GM12878 (cell line): ENCODE data around the gene RSPO3. TPM values are rescaled to one million over a fixed set of nuclear protein-coding genes. Genes with fewer than 3 reads are reported as not detected.

Source experiments
- ATAC-seq: fragments of 200-7000 bp; cut with Tn5 transposase; 3 replicates; pipeline ENCODE4 v1.9.1; 2020; ENCODE audit warnings: mild to moderate bottlenecking, moderate library complexity
- BruUV-seq: library from RNA; stranded (reverse); fragments of 400-500 nt; replicated peaks from 2 replicates; lab custom pipeline; 2021; lab: Mats Ljungman, UMichigan
- CTCF ChIA-PET: fragments of 300-600 bp; sonication (Branson Sonifier 250); formaldehyde crosslinking; extraction: SDS; loops from one replicate; lab custom pipeline; 2021; ENCODE audit warnings: inconsistent platforms; lab: Yijun Ruan, JAX
- POLR2A ChIA-PET: fragments of 350-600 bp; formaldehyde crosslinking; extraction: SDS; loops from one replicate; lab custom pipeline; 2021; ENCODE audit warnings: inconsistent platforms; lab: Charles Lee
- RAD21 ChIA-PET: fragments of 300-600 bp; sonication (Branson Sonifier 250); formaldehyde crosslinking; loops from one replicate; lab custom pipeline; 2023; ENCODE audit warnings: antibody characterized with exemption; ENCODE audit not compliant: unreplicated experiment; lab: Charles Lee
- SMC1A ChIA-PET: fragments of 300-600 bp; sonication (Branson Sonifier 250); formaldehyde crosslinking; loops from one replicate; lab custom pipeline; 2023; ENCODE audit not compliant: unreplicated experiment, uncharacterized antibody; lab: Charles Lee
- DNase-seq: peaks from one replicate; pipeline ENCODE4 v3.0.0-alpha.2; 2011; ENCODE audit warnings: low read depth, low spot score
- FAIRE-seq: peaks from 3 replicates; lab custom pipeline; 2011; peaks lifted over from hg19 to GRCh38; lab: Jason Lieb, UNC
- H2AFZ ChIP-seq: 2 replicates; pipeline ENCODE4 v1.6.0; 2011; ENCODE audit warnings: low read depth, low read length, control low read depth; ENCODE audit not compliant: control insufficient read depth
- H3K27ac ChIP-seq: 2 replicates; pipeline ENCODE4 v1.5.1; 2011; ENCODE audit warnings: control low read depth; ENCODE audit not compliant: control insufficient read depth, insufficient read depth
- H3K27me3 ChIP-seq, 2 experiments: replicated peaks in 1 of 2; 2 replicates each; pipeline versions ENCODE4 v1.6.0 to v1.6.1; 2011; ENCODE audit warnings: low read length in 1 of 2; ENCODE audit not compliant: control insufficient read depth in 2 of 2, insufficient read depth in 2 of 2
- H3K36me3 ChIP-seq, 2 experiments: 2 replicates each; pipeline ENCODE4 v1.5.1; 2011; ENCODE audit warnings: low read length in 1 of 2; ENCODE audit not compliant: control insufficient read depth in 2 of 2, insufficient read depth in 2 of 2
- H3K4me1 ChIP-seq: 2 replicates; pipeline ENCODE4 v1.6.1; 2011; ENCODE audit warnings: mild to moderate bottlenecking, low read length, moderate library complexity, mixed read lengths; ENCODE audit not compliant: control insufficient read depth, insufficient read depth
- H3K4me2 ChIP-seq: 2 replicates; pipeline ENCODE4 v1.6.0; 2011; ENCODE audit warnings: control low read depth; ENCODE audit not compliant: control insufficient read depth, insufficient read depth
- H3K4me3 ChIP-seq: fragments of 200-600 bp; sonication (generic); 2 replicates; pipeline ENCODE4 v1.5.1; 2016
- H3K79me2 ChIP-seq: 2 replicates; pipeline ENCODE4 v1.6.0; 2011; ENCODE audit warnings: low read length; ENCODE audit not compliant: control insufficient read depth, insufficient read depth
- H3K9ac ChIP-seq: 2 replicates; pipeline ENCODE4 v1.8.0; 2011; ENCODE audit warnings: low read length, control low read depth, mixed read lengths; ENCODE audit not compliant: control insufficient read depth, insufficient read depth
- H3K9me3 ChIP-seq: replicated peaks from 3 replicates; pipeline ENCODE4 v1.5.1; 2011; ENCODE audit warnings: mild to moderate bottlenecking, low read length; ENCODE audit not compliant: control insufficient read depth, insufficient read depth
- H4K20me1 ChIP-seq: 2 replicates; pipeline ENCODE4 v1.6.0; 2011; ENCODE audit not compliant: control insufficient read depth, insufficient read depth
- CTCF ChIP-seq, 3 experiments: IDR thresholded peaks in 2 of 3; conservative IDR thresholded peaks in 1 of 3; 2 replicates each; pipeline ENCODE4 v1.5.1; 2011; ENCODE audit warnings: low read depth in 3 of 3, low read length in 3 of 3, mild to moderate bottlenecking in 3 of 3, control low read depth in 2 of 3, moderate library complexity in 2 of 3, inconsistent platforms in 1 of 3, mixed read lengths in 1 of 3; ENCODE audit not compliant: control insufficient read depth in 2 of 3, insufficient read depth in 1 of 3; ENCODE audit errors: extremely low read depth in 1 of 3
- E2F8 ChIP-seq: fragments of 450-650 bp; IDR thresholded peaks from 2 replicates; pipeline ENCODE4 v1.6.1; 2018; ENCODE audit warnings: mild to moderate bottlenecking, low read depth, moderate library complexity; ENCODE audit not compliant: partially characterized antibody
- EED ChIP-seq: sonication (generic); IDR thresholded peaks from 2 replicates; pipeline ENCODE4 v1.6.1; 2016; ENCODE audit warnings: antibody characterized with exemption, low read depth
- EZH2 ChIP-seq: IDR thresholded peaks from 2 replicates; pipeline ENCODE4 v1.6.1; 2012; ENCODE audit warnings: low read depth, mild to moderate bottlenecking, control low read depth, inconsistent platforms, low read length, borderline replicate concordance; ENCODE audit not compliant: control insufficient read depth
- IKZF1 ChIP-seq: fragments of 450-650 bp; conservative IDR thresholded peaks from 2 replicates; pipeline ENCODE4 v1.6.1; 2017; ENCODE audit warnings: antibody characterized with exemption, mild to moderate bottlenecking
- IKZF2 ChIP-seq, 2 experiments: fragments of 450-650 bp; IDR thresholded peaks; 2 replicates each; pipeline ENCODE4 v1.6.1; 2017; ENCODE audit warnings: mild to moderate bottlenecking in 2 of 2, moderate library complexity in 2 of 2
- NFIC ChIP-seq: IDR thresholded peaks from 2 replicates; pipeline ENCODE4 v1.6.1; 2012; ENCODE audit warnings: low read depth, mild to moderate bottlenecking, inconsistent platforms, low read length, moderate library complexity
- USF2 ChIP-seq: IDR thresholded peaks from 2 replicates; pipeline ENCODE4 v1.6.1; 2011; ENCODE audit warnings: low read depth, low read length, improper control_type of control experiment, borderline replicate concordance
- ZBED1 ChIP-seq: IDR thresholded peaks from 2 replicates; pipeline ENCODE4 v1.6.1; 2016; ENCODE audit warnings: borderline replicate concordance
- ZNF622 ChIP-seq: fragments of 450-650 bp; IDR thresholded peaks from 2 replicates; pipeline ENCODE4 v1.6.1; 2017; ENCODE audit warnings: mild to moderate bottlenecking, inconsistent platforms
- WGBS: methylation state at CpG from one replicate; pipeline ENCODE4 v1.1.6; 2016; ENCODE audit warnings: low lambda C conversion rate; ENCODE audit not compliant: insufficient replicate concordance, insufficient coverage; ENCODE audit errors: missing lambda C conversion rate; 5-methylcytosine and 5-hydroxymethylcytosine counted together
- in situ Hi-C: fragments of 300-500 bp; cut with MboI; formaldehyde crosslinking; loops from 9 replicates; pipeline ENCODE4 v1.14.3; 2018; ENCODE audit warnings: mixed read lengths
- intact Hi-C: fragments of 100-400 bp; cut with micrococcal nuclease; formaldehyde crosslinking; loops from one replicate; pipeline ENCODE4 v1.14.2; 2022; ENCODE audit not compliant: unreplicated experiment
- polyA plus RNA-seq, 11 experiments: library from polyadenylated mRNA; depleted of rRNA in 4 of 11; unstranded in 6 of 11; stranded (reverse) in 5 of 11; fragments of >200 nt; fragmentation: Nextera tagmentation in 4 of 11; fragmentation: Illumina TruSeq in 1 of 11; extraction: Ambion mirVana in 4 of 11; extraction: Trizol in 1 of 11; gene quantifications; 1 replicate in 1 of 11; 2 replicates in 10 of 11; pipeline versions ENCODE4 v1.2.1 to v1.2.3, GENCODE V29; 2011 to 2016; ENCODE audit warnings: inconsistent platforms in 2 of 11, missing spikeins in 2 of 11, low read depth in 1 of 11
- total RNA-seq, 4 experiments: library from RNA; depleted of rRNA in 3 of 4; stranded (reverse); fragments of >200 nt in 3 of 4; fragmentation: Illumina TruSeq in 1 of 4; extraction: Trizol in 1 of 4; gene quantifications; 2 replicates each; pipeline versions ENCODE4 v1.2.1 to v1.2.3, GENCODE V29; 2013 to 2021
- TF ChIP-seq, protein P1 (sequence below): IDR thresholded peaks from 2 replicates; pipeline ENCODE4 v1.6.1; 2011; ENCODE audit warnings: low read depth, mild to moderate bottlenecking, low read length, moderate library complexity, borderline replicate concordance; ENCODE audit errors: extremely low read depth
- TF ChIP-seq, protein P2 (sequence below): fragments of 450-650 bp; IDR thresholded peaks from 2 replicates; pipeline ENCODE4 v1.6.1; 2014; ENCODE audit warnings: mild to moderate bottlenecking

Gene RSPO3
- total and polyA plus RNA-seq, 10 of the 15 experiments (the other 5 are each of a cell fraction or from before 2014, with no cell fraction given) = 0.16 TPM; not detected in 9

DNA sequence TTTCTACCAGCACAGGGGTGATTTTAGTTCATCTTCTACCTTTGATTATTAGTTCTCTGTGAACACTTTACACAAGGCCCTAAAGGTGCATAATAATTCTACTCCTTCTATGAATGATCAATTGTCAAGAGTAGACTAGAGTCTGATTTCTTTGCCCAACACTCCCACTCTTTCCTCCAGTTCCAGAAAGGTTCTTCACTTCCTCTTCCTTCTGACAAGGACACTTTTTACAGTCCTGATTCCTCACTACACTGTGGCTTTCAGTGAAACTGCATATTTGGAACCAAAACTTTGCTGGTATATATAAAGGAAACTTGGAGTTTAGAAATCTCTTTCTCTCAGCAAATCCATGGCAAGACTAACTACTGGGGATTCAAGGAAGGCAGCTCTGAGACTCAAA lies 10.6 kb upstream of the RSPO3 start (continued):
- no peak for TF ChIP-seq CTCF (IDR thresholded peaks at IDR 0.05 in 2 of 3, conservative IDR thresholded peaks at IDR 0.05 in 1 of 3; ENCODE audit: control insufficient read depth in 2 of 3, extremely low read depth in 1 of 3, insufficient read depth in 1 of 3, low read depth in 3 of 3, low read length in 3 of 3)
- no peak for TF ChIP-seq ZBED1
- TF ChIP-seq, protein P1, sequence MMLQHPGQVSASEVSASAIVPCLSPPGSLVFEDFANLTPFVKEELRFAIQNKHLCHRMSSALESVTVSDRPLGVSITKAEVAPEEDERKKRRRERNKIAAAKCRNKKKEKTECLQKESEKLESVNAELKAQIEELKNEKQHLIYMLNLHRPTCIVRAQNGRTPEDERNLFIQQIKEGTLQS = no peak
- TF ChIP-seq IKZF1 = no peak
- TF ChIP-seq, all 136 proteins: peak for 0

DNA sequence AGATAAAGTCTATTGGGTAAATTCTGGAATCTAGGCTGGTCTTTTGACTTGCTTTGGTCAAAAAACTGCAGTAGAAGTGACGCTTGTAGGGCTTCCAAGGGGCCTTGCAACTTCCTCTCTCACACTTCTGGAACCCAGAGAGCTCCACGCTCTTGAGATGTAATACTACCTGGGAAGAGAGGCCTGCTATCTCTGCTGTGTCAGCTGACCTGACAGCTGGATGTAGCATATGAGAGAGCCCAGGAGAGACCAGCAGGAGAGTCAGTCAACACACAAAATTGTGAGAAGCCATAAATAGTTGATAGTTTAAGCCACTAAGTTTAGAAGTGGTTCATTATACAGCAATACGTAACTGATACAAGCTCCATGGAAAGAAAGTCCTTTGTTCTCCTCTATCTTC lies 7.8 kb upstream of the RSPO3 start:
- Histone ChIP-seq H3K4me2 (no peak overlapping the region), H3K4me1 (no peaks in the 10 kb centered on the region), H3K9me3 (no peaks in the 10 kb centered on the region), H3K4me3 (no peak overlapping the region), H2AFZ (no peak overlapping the region), H3K9ac (no peak overlapping the region), H3K27me3 (peaks cover 0 to 3% of the 10 kb centered on the region in 2 experiments; a peak in 1 of 4 replicates), H3K27ac (no peak overlapping the region), H4K20me1 (no peaks in the 10 kb centered on the region; the same call in 1 of the 2 replicates), H3K36me3 (no peaks in the 10 kb centered on the region), H3K79me2 (no peaks in the 10 kb centered on the region)
- 41% methylated on average over 3 of the region's 3 CpGs for WGBS
- intact Hi-C loops = no loop called here
- ChIA-PET CTCF (interaction anchor here (1.0 to 1.4 kb wide), 2 partner anchors 12 to 14 kb away, joined by 3 read pairs; no protein-coding TSS in a partner anchor), POLR2A (no interaction called here), SMC1A (interaction anchor here (0.9 to 1.5 kb wide), 2 partner anchors 10 to 306 kb away, joined by 3 to 5 read pairs; no protein-coding TSS in a partner anchor), RAD21 (interaction anchor here (0.6 kb wide), 1 partner anchor 1039 kb away, joined by 3 read pairs; no protein-coding TSS in a partner anchor)
- ATAC-seq (no peak), DNase-seq (no peak), FAIRE-seq (no peak)
- BruUV-seq = no TSS peak
- in situ Hi-C loops = loop anchor here (25.0 kb wide), 1 partner anchor 1348 kb away; no protein-coding TSS in a partner anchor
- no peak for TF ChIP-seq NFIC
- TF ChIP-seq USF2 = no peak
- TF ChIP-seq EZH2 = no peak
- no peak for TF ChIP-seq IKZF2 (IDR thresholded peaks at IDR 0.05)
- no peak for TF ChIP-seq E2F8
- no peak for TF ChIP-seq EED
- no peak for TF ChIP-seq ZNF622
- TF ChIP-seq, protein P2, sequence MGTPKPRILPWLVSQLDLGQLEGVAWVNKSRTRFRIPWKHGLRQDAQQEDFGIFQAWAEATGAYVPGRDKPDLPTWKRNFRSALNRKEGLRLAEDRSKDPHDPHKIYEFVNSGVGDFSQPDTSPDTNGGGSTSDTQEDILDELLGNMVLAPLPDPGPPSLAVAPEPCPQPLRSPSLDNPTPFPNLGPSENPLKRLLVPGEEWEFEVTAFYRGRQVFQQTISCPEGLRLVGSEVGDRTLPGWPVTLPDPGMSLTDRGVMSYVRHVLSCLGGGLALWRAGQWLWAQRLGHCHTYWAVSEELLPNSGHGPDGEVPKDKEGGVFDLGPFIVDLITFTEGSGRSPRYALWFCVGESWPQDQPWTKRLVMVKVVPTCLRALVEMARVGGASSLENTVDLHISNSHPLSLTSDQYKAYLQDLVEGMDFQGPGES = no peak
